GM18520 (cell line): Measurements from ENCODE around the gene H3-3A.
A peak's percentile ranks its signal among the peaks of the same experiment; 100 is the strongest.

Source experiments
- ATAC-seq: cut with Tn5 transposase; IDR thresholded peaks from one replicate; pipeline ENCODE4 v1.9.1; 2021; ENCODE audit not compliant: unreplicated experiment

H3-3A gene

GRCh38 chr1:226062558-226063223, at the start of gene H3-3A:
Gene H3-3A, plus strand, starts transcription at chr1:226062716. Its CDS starts 1,636 bp downstream, at chr1:226064352.
- peak; percentile 53 for ATAC-seq

- ATAC-seq: no peak
These were observed 45.4 kb upstream of the H3-3A start for GRCh38 chr1:226017070-226017469.

GRCh38 chr1:226019572-226019971, 42.9 kb upstream of the H3-3A start:
- no peak for ATAC-seq

GRCh38 chr1:226021401-226021800, 41.1 kb upstream of the H3-3A start:
- no peak for ATAC-seq

- ATAC-seq: no peak
These were observed 40.7 kb upstream of the H3-3A start for GRCh38 chr1:226021801-226022200.

- no peak for ATAC-seq
These were observed 38.8 kb upstream of the H3-3A start for GRCh38 chr1:226023735-226024134.

GRCh38 chr1:226026833-226027232, 35.7 kb upstream of the H3-3A start:
- ATAC-seq: no peak

- no peak for ATAC-seq
These were observed 34.8 kb upstream of the H3-3A start for GRCh38 chr1:226027538-226028217.

- peak; percentile 83 for ATAC-seq
These were observed 33.4 kb upstream of the H3-3A start for GRCh38 chr1:226029093-226029496.

- ATAC-seq: no peak
These were observed 32.8 kb upstream of the H3-3A start for GRCh38 chr1:226029568-226030225.

- no peak for ATAC-seq
These were observed 28.9 kb upstream of the H3-3A start for GRCh38 chr1:226033582-226033981.

- ATAC-seq: no peak
These were observed 28.5 kb upstream of the H3-3A start for GRCh38 chr1:226033991-226034390.

GRCh38 chr1:226034482-226034881, 28.0 kb upstream of the H3-3A start:
- no peak for ATAC-seq

GRCh38 chr1:226035915-226036314, 26.6 kb upstream of the H3-3A start:
- no peak for ATAC-seq

- no peak for ATAC-seq
These were observed 23.9 kb upstream of the H3-3A start for GRCh38 chr1:226038661-226039060.

GRCh38 chr1:226041419-226041818, 21.1 kb upstream of the H3-3A start:
- no peak for ATAC-seq

GRCh38 chr1:226044514-226045101, 17.9 kb upstream of the H3-3A start:
- no peak for ATAC-seq

- ATAC-seq: no peak
These were observed 16.3 kb upstream of the H3-3A start for GRCh38 chr1:226046240-226046639.

- no peak for ATAC-seq
These were observed 15.0 kb upstream of the H3-3A start for GRCh38 chr1:226047495-226047894.

- ATAC-seq: no peak
These were observed 13.6 kb upstream of the H3-3A start for GRCh38 chr1:226048886-226049285.

GRCh38 chr1:226050133-226050532, 12.4 kb upstream of the H3-3A start:
- no peak for ATAC-seq

GRCh38 chr1:226051365-226051764, 11.2 kb upstream of the H3-3A start:
- no peak for ATAC-seq
